EH (cell line): ENCODE data around the gene TNXB.

Experiments
- DNase-seq: peaks from one replicate; pipeline ENCODE4 v3.0.0-alpha.2; 2015; ENCODE audit warnings: low read depth

The TNXB gene, protein sequence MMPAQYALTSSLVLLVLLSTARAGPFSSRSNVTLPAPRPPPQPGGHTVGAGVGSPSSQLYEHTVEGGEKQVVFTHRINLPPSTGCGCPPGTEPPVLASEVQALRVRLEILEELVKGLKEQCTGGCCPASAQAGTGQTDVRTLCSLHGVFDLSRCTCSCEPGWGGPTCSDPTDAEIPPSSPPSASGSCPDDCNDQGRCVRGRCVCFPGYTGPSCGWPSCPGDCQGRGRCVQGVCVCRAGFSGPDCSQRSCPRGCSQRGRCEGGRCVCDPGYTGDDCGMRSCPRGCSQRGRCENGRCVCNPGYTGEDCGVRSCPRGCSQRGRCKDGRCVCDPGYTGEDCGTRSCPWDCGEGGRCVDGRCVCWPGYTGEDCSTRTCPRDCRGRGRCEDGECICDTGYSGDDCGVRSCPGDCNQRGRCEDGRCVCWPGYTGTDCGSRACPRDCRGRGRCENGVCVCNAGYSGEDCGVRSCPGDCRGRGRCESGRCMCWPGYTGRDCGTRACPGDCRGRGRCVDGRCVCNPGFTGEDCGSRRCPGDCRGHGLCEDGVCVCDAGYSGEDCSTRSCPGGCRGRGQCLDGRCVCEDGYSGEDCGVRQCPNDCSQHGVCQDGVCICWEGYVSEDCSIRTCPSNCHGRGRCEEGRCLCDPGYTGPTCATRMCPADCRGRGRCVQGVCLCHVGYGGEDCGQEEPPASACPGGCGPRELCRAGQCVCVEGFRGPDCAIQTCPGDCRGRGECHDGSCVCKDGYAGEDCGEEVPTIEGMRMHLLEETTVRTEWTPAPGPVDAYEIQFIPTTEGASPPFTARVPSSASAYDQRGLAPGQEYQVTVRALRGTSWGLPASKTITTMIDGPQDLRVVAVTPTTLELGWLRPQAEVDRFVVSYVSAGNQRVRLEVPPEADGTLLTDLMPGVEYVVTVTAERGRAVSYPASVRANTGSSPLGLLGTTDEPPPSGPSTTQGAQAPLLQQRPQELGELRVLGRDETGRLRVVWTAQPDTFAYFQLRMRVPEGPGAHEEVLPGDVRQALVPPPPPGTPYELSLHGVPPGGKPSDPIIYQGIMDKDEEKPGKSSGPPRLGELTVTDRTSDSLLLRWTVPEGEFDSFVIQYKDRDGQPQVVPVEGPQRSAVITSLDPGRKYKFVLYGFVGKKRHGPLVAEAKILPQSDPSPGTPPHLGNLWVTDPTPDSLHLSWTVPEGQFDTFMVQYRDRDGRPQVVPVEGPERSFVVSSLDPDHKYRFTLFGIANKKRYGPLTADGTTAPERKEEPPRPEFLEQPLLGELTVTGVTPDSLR (N-terminal part only)

DNA sequence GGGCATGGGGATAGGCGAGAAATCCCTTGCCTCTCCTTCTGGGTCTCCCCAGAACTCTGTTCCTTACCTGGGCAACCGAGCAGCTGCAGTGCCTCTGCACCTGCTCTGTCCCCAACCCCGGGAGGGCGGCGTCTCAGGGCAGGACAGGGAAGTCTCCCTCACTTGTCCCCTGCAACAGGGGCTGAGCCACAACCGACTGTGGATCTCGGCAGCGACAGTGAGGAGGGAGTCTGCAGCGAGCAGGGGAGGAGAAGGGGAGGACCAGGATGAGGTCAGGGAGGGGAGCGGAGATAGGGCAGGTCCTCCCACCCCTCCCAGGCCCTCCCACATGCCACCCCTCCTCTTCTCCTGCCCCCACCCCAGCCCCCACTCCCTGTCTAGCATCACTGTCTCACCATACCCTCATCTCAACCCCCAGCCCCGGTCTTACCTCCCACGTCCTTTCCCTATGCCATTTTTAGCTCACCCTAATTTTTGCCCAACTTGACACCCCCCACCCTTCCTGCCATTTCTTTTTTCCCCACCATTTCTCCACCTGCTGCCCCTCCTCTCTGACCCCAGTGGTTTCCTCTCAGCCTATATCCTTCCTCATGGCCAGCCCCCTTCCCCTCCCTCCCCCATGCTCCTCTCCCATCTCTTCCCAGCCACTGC, at the start of gene TNXB:
Gene TNXB, minus strand, starts transcription at position 225 of the 651 bp plus-strand sequence. CDS start 11,140 bp downstream, outside the sequence.
- DNase-seq = no peak

DNA sequence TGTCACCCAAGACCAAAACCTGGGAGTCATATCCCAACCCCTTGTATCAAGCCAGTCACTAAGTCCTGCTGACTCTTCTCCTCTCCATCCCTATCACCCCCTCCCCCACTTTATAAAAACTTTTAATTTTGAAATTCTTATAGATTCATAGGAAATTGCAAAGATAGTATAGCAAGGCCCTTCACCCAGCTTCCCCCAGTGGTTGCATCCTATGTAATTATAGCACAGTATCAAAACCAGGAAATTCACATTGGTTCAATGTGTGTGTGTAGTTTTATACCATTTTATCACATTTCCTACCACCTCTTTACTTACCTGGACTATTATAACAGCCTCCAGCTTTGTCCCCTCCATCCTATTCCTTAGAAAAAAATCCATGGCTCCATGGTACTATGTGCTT, 48.9 kb upstream of the TNXB start:
- DNase-seq = no peak

DNA sequence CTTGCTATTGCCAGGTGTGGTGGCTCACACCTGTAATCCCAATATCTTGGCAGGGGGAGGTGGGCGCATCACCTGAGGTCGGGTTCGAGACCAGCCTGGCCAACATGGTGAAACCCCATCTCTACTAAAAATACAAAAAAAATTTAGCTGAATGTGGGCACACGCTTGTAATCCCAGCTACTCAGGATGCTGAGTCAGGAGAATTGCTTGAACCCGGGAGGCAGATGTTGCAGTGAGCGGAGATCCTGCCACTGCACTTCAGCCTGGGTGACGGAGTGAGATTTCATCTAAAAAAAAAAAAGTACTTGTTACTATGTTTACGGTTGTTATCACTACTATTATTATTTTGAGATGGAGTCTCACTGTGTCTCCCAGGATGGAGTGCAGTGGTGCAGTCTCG, 47.8 kb upstream of the TNXB start:
- DNase-seq = no peak

DNA sequence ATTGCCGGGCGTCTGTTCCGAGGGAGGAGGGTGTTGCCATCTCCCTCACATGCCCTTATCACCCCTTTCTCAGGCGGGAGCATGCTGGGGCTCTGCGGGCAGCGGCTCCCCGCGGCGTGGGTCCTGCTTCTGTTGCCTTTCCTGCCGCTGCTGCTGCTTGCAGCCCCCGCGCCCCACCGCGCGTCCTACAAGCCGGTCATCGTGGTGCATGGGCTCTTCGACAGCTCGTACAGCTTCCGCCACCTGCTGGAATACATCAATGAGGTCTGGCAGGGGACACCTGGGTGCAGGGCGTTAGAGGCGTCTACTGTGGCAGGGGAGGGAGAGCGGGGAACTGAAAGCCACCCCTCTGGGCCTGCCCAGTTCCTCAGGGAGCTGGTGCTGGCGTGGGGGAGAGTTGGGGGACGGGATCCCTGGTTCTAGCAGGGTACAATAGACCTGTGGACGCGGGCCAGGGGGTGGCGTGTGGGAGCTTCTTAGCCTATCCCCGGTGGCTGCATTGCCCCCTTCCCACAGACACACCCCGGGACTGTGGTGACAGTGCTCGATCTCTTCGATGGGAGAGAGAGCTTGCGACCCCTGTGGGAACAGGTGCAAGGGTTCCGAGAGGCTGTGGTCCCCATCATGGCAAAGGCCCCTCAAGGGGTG, 45.5 kb upstream of the TNXB start:
- DNase-seq = peak; percentile 72

DNA sequence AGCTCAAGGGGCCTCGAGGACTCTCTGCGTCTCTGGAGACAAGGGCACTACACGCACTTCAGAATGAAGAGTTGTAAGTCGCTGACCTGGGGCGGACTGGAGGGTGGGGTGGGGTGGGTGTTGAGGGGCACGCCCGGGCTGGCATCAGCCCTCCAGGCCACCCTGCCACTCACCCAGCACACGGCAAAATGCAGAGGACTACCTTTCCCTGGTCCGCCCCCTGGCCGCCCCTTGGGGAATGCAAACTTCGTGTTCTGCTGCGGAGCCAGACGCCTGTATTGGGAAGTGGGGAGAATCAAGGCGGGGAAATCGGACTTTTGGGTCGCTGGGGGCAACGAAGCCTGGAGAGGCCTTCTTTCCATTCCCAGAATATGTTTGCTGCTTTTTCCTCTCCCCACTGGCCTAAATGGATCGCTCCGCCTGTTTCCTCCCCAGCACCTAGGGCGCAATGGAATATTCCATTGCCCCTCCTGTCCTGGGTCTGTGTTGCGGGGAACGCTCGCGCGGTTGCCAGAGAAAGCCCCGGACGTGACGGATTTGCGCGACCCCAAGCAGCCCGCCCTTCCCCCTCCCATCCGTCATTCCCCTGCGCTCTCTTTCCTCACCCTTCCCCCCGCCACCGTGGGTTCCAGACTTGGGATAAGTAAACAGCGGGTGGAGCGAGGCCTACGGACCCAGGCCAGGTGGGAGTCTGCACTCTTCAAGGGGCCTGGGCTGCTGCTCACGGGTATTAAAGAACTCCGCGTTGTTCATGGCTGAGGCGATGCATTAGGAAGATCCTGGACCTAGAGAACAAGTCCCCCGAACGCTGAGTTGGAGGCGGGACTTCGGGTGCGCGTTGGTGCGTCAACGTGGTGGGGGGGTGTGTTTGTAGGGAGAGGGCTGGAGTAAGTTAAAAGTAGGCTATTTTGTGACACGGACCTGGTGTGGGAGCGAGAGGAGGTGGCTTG, 44.7 kb upstream of the TNXB start, which contains the start of gene PPT2:
Gene PPT2, plus strand, starts transcription at position 578 of the 950 bp plus-strand sequence. CDS start 454 bp downstream, outside the sequence.
- DNase-seq = peak; percentile 93

DNA sequence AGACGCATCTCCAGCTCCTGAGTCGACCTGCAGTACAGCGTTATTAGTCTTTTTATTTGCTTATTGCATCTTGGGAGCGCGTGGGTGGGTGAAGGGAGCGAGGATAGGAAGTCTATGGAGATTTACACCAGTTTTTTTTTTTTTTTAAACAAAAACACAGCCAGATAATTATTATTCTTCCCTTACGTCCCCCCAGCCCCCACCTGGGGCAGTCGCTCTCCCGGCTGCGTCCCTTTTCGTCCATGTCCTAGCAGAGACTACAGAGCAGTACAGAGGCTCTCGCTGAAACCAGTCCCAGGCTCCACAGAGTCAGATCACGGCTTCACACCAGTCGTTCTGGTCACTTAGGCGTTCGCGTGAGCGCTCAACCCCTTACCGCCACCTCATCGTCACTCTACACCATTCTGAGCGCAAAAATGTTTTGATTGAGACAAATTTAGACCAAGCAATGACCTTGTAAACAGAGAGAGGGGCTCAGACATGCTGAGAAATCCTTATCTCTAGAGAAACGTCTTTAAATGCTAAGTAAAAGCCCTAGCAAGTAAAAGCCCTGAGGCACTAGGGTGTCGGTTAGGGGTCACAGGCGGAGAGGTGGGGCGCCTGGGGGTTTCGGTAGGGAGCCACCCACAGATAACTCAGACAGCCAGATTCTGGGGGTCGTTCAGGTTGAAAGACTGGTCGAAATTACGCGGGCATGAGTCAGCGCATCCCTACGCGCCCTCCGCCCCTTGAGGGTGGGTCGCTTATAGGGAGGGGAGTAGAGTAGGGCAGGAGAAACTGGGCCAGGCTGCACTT, 43.8 kb upstream of the TNXB start:
- peak; percentile 75 for DNase-seq

DNA sequence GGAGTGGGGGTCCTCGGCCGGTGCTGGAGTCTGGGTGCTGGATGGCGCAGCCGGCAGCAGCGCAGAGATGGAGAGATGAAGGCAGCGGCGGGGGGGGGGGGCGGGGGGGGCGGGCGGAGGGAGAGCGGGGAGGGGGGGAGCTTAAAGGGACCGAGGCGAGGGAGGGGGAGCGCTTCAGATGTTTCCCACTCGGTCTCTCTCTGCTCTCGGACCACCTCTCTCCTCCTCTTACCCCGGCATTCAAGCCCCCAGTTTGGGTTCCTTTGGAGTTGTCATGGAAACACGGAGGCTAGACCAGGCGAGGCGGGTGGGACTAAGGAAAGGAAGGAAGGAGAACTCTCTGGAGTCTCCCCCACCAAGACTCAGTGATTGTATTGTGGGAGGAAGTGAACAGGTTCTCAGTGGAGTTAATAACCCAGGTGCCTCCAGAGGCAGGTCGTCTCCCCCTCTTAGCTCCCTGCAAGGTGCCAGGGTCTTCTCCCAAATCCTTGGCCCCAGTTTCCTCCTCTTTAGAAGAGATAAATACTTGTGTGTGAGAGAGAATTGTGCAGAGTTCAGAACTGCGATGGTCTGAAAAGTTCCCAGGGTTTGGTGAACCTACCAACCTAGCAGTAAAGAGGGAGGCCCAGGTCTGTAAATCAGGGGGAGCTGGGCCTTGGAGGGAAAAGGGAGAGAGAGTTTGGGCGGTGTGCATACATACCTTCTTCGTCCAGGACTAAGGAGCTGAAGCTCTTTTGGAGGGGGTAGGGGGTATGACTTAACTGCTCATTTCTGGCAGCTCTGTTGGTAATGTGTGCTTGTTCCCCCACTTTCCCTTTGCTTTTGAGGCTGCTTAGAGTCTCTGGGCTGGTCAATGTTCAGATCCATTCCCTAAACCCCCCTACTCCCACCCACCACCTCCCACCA, 43.0 kb upstream of the TNXB start, which contains the start of gene PRRT1:
Gene PRRT1, minus strand, starts transcription at position 77 of the 906 bp plus-strand sequence. CDS start 112 bp downstream, outside the sequence.
- DNase-seq = peak; percentile 34

DNA sequence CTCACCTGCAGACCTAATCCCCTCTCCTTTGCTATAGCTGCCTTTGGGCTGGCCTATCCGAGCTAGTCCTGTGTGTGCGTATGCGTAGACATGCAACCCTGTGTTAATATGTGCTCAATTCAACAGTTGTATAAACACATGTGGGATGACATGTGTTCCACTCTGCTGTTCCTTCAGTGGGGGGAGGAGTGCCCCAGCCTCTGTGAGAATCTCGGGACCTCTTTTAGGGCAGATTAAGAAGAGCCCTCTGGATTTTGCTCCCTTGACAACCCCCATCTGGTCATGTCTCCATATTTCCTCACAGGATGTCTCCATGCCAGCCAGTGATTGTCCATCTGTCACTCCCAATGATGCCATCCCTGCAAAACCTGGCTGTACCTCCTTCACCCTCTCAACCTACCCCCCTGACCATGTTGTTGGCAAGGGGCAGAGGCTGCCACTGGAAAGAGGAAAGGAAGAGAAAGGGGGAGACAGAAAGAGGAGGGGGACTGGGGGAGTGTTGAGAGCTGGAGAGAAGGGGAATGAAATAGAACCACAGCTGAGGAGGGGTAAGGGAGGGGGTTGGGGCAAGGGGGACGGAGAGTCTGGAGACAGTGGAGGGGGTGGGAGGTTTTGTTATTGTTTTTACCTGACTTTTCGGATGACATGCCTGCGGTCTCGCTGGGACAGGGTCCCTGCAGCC, 42.2 kb upstream of the TNXB start:
- no peak for DNase-seq

DNA sequence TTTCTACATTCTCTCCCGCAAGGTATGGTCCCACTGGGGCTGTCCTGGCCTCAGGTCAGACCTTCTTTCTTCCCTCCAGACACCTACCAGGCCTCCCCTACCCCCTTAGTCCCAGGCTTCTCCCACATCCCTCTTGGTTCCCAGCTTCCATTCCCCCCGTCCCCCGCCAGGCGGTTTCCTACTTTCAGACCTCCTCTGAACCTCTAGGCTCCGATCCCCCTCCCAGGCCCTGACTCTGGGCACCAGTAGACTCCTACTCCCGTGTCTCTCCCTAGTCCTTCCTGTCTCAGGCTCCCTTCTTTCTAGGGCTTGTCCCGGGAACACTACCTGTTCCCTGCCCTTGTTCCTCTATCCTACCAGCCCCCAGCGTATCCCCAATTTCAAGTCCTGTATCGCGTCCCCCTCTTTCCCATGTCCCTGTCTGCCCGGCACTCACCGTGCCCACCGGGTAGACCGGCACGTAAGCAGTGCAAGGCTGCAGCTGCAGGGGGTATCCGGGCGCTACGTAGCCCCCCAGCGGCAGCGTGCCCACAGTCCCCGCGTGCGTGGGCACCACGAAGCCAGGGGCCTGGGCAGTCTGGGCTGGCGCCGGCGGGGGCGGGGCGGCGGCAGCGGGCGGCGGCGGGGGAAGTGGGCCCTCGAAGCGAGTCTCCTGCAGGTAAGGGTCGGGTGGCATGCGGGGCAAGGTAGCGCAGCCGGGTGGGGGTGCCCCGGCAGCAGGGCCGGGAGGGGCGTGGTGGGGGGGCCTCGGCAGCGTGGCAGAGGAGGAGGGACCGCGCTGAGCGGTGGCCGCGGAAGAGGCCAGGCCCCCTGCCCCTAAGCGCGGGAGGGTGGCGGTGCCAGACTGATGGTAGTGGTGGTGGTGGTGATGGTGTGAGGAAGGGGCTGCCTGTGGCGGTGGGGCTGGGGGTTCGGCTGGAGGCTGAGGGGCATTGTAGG, 41.1 kb upstream of the TNXB start:
- no peak for DNase-seq

DNA sequence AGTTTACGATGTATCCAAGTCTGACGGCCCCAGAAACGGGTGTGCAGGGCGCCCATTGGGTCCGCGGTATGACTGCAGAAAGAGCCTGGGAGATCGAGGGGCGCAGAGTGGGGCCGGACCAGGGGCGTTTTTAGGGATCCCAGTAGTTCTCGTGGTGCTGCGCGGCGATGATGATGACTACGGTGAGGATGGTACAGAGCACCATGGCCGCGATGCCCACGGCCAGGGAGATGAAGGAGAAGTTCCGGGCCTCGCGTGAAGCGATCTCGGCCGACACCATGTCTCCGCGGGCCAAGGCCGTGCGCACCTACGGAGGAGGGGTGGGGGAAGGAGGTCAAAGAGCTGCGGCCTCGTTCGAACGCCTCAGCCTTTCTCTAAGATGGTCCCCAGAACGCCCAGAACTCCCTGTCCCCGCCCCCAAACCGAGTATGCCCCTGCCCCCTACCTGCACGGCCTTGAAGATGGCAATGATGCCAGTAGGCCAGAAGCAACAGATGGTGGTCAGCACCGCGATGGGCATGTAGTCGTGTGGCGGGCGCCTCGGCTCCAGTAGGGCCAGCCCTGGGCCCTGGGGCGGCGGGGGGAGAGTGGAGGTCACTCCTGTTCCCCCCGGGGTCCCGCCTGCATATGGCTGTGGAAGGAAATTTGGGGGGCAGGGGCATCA, 40.1 kb upstream of the TNXB start:
- DNase-seq = no peak

DNA sequence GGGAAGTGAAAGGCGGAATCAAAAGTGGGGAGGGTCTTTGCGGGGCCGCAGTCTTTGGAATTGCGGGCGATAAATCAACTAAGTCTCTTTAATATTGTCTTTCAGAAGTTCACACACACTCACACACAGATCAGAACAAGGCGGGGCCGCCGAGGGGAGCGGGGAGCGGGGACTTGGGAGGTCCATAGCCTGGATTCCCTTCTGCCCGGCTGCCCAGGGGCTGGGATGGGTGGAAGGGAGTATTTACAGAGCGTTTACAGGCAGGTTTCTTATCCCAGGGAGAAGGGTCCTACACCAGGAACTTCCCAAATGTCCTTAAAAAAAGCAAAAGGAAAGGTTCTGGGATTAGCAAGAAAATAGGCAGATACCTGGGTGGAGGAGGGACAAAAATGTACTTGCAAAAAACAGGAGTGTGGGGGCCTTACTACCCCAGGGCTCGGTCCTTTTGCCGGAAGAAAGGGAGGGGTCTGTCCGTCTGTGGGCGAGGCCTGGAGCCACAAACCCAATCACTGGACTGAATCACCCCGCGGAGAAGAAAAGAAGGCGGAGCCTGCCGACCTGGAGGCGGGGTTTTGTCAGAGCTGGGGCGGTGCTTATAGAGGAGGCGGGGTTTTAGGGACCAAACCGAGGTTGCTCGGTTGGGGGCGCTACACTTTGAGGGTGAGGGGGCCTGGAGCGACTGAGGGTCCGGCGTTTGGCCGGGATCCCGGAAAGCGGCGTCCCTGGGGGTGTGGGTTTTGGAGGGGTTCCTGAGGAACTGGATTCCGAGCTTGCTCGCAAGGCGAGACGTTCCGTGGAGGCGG, 39.4 kb upstream of the TNXB start:
- DNase-seq = no peak

DNA sequence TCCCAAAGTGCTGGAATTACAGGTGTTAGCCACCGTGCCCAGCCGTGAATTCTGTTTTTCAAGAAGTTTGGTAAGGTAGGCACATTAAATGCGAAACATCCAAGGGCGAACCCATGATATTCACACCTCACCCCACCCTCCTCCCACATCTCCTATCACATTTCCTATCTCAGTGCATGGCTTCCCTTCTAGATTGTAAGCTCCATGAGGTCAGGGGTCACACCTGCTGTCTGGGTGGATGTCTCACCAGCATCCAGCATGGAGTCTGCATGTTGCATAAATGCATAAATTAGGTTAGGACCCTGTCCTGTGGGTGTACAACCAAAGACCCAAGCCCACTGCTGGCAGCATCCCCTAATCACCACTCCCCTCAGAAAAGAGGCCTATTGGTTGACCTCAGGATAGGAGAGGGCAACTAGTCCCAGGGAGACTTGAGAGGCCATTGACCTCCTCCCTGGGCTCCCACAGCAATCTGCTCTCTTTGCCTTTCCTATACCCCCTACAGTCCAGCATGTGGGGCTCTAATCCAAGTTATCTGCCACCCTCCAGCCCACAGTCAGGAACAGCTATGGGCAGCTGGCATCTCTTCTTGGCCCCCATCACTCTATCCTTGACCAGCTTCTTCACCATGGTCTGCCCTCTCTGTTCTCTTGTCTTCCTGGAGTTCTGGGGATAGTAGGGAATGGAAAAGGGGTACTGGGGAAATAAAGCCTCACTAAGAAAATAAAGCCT, 38.4 kb upstream of the TNXB start:
- no peak for DNase-seq

DNA sequence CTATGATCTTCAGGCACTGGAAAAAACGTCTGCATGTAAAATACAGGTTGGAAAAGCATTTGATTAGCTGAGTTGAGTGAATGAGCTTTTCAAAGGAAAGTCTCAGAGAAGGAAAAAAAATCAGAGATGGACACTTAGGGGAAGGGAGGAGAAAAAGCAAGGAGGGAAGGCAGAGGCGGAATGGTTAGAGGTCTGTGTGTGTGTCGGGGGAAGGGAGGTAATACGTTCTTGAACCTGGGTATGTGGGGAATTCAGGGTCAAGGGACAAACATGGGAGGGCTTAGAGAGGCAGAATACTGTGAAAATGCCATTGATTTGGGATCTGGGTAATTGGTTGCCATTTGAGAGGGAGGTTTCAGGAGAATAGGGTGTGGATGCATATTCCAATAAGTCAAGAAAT, 37.5 kb upstream of the TNXB start:
- no peak for DNase-seq

DNA sequence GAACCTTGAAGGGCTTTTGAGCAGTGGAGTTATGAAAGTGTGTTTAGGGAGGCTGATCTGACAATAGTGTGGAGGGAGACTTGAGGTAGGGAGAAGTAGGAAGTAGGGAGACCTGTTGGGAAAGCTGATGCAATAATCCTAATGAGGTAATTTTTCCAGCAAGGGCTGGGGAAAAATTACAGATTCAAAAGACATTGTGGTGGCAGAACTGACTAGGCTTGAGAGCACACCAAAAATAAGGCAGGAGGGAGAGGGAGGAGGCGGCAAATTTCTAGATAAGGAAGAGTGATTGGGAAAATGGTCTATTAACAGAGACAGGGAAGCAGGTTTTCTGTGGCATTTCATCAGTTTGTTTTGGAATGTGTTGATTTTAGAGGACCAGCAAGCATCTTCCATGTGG, 37.1 kb upstream of the TNXB start:
- no peak for DNase-seq
